GM18519 (cell line): ENCODE data around the gene PRR7.
A peak's percentile ranks its signal among the peaks of the same experiment; 100 is the strongest.

Experiments
- ATAC-seq: cut with Tn5 transposase; IDR thresholded peaks from one replicate; pipeline ENCODE4 v1.9.1; 2021; ENCODE audit warnings: mild to moderate bottlenecking, moderate library complexity; ENCODE audit not compliant: unreplicated experiment, low FRiP score

Gene PRR7

GRCh38 chr5:177434942-177435738, 11.5 kb upstream of the PRR7 start:
- ATAC-seq: no peak

GRCh38 chr5:177435847-177436536, 10.6 kb upstream of the PRR7 start:
- ATAC-seq: no peak

GRCh38 chr5:177437623-177438022, 9.0 kb upstream of the PRR7 start:
- ATAC-seq: no peak

GRCh38 chr5:177438468-177438867, 8.1 kb upstream of the PRR7 start:
- ATAC-seq: no peak

DNA sequence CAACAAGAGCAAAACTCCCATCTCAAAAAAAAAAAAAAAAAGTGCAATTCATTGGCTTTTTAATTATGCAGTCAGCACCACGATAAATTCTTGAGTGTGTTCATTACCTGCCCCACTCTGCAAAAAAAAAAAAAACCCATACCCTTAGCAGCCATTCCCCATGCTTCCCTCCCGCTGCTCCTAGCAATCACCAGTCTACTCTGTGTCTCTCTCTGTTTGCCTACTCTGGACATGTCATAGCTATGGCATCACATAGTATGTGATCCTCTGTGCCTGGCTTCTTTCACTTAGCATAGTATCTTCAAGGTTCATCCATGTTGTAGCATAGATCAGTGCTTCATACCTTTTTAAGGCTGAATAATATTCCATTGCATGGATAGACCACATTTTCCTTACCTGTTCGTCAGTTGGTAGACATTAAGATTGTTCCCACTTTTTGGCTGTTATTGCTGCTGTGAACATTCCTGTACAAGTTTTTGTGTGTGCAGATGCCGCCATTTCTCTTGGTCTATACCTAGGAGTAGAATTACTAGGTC, 7.0 kb upstream of the PRR7 start:
- no peak for ATAC-seq

GRCh38 chr5:177440211-177440989, 6.2 kb upstream of the PRR7 start:
- ATAC-seq: no peak

GRCh38 chr5:177440990-177441780, 5.4 kb upstream of the PRR7 start:
- no peak for ATAC-seq

DNA sequence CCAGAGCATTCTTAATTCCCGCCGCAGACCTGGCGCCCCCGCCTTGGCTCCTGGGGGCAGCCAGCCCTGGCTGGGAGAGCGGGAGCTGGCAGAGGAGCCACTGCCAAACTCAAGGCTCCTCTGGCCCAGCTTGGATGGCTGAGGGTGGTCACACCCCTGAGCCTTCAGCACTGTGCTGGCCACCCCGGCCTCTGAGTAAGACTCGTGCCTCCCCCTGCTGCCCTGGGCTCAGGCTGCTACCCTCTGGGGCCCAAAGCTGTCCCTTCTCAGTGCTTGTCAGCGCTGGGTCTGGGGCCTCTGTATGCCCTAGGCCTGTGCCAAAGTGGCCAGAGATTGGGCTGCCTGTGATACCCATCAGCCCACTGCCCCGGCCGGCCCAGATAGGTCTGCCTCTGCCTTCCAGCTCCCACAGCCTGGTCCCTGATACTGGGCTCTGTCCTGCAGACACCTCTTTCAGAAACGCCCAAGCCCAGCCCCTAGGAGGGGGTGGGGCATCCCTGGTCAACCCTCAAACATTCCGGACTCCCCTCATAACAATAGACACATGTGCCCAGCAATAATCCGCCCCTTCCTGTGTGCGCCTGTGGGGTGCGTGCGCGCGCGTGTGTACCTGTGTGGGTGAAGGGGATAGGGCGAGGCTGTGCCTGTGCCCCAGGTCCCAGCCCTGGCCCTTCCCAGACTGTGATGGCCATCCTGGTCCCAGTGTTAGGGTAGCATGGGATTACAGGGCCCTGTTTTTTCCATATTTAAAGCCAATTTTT, 4.4 kb upstream of the PRR7 start:
- no peak for ATAC-seq

DNA sequence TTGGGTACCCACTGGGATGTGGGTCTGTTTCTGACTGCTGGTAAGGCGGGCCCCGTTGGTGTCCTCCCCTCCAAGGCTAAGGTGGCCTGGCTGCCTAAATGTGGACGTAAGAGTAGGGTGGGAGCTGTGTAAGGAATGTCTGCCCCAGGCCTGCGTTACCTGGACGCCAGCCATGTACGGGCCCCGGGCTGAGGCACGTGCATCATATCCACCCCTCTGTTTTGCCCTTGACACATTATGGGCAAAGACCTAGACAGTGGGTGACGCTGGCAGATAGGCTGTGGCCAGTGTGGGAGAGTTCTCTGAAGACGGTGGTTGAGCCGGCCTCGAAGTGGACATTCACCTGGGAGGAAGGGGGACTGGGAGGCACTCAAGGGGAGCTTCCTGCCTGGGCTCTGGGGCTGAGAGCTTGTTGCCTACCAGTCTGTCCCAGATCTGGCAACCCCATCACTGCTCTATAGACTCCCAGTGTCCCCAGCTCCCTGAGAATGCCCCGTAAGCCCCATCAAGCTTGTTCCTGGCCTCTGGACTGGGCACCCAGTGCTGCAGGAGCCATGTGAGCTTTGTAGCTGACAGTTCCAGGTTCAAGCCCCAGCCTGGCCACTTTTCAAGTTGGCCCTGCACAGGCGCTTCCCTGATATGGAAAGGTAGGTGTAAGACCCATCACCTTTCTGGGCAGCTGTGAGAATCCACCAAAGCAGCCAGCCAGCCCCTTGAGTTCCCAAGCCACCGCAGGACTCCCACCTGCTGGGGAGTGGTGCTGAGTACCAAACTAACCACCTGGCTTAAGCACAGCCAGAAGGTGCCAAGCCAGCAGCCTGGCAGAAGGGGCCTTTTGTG, 3.2 kb upstream of the PRR7 start:
- ATAC-seq: no peak

DNA sequence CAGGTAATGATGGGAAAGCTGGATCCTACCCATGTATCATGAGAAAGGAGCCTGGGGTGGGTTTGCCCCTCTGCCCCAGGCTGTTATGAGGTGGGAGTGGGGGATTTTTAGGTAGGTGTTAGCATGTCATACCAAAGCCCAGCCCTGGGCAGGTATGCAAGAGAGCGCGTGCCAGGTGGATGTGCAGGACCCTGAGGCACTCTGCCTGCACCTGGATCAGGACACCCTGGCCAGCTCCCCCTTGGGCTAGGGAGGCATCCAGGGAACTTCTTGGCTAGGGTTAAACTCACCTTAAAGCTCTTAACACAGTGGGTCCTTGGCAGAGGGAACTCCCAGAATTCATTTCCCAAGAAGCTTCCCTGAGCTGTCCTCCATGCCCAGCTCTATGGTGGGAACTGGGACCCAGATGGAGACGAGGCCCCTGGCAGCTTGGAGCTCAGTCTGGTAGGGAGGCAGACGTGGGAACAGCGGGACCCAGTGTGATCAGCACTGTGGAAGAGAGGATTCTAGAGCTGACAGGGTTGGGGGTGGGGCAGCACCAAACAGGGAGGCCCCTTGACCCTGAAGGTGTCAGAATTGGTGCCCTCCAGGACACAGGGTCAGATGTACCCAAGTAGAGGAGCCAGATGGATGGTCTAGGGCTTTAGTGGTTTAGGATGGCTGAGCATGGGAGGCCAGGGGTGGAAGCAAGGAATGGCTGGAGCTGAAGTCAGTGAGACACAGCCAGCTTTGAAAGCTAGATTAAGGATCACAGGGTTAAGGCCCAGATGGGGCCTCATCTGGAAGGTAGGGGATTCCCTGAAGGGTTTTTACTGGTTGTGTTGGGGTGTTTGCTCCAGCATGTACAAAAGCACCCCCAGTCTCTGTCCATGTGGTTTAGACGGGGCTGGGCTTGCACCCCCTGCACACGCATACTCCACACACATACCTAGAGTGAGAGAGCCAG, 2.2 kb upstream of the PRR7 start:
- no peak for ATAC-seq

DNA sequence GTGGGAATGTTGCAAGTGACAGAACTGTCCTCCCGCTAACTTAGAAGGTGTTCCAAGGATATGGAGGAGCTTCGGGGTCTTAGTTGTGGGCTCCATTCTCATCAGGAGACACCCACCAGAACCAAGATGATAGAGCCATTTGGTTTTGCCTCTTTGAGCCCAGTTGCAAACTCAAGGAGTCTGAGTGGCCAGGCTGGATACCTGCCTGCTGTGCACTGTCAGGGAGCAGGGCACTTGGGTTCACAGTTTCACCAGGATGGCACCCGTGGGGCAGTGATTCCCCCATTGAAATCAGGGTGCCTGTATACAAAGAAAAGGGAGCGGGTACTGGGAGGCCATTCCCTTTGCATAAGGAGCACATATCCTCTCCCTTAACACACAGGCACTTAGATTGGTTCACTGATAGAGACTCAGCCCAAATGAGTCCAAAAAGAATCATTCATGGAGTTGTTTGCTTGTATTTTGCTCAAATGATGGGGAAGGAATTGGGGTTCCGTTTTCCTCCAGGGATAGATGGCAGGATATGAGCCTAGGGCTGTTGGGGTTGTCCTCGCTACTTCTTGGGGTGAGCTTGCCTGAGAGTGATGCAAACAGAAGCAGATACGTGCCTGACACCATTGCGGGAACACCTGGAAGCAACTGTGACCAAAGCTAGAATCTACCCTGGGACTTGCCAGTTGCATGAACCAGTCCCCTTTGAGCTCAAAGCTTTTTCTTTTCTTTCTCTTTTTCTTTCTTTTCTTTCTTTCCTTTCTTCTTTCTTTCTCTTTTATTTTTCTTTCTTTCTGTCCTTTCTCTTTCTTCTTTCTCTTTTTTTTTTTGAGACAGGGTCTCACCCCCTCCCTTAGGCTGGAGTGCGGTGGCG, 1.3 kb upstream of the PRR7 start:
- ATAC-seq: no peak

- ATAC-seq: no peak
Observed at GRCh38 chr5:177445917-177446199, 756 bp upstream of the PRR7 start.

- peak; percentile 19 for ATAC-seq
Observed at GRCh38 chr5:177447066-177447610, 524 bp downstream of the PRR7 start.

DNA sequence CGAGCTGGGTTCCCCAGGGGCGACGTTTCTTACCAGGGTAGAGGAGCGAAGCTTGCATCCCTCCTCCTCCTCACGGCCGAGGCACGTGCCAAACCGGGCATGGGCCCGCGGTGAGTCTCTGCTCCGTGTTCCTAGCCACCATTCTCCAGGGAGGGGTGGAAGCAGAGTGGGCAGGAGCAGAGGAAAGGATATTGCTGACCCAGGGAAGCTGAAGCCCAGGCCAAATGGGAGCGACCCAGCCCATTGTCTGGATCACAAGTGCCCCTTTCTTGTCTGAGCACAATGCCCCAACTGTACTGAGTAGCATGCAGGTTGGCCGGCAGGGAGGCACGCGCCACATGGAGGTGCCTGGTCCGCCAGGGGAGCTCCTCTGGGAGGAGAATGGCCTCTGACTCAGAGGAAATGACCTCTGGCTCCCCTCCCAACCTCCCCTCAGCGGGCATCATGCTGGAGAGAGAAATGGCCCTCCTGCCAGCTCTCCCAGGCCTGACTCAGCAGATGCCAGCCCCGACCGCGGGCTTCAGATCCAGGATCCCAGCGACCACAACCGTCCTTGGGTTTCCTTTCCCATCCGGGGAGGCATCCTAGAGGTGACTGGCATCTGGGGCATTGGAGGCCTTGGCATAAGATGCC, 1.1 kb downstream of the PRR7 start:
- no peak for ATAC-seq

GRCh38 chr5:177448244-177448950, 1.8 kb downstream of the PRR7 start:
- ATAC-seq: no peak
